Upper lobe of right lung (tissue), 1 donor: ENCODE measurements around the gene JCAD. TPM values are rescaled to one million over a fixed set of nuclear protein-coding genes. Genes with fewer than 3 reads are reported as not detected.

Experiments used
- ATAC-seq: fragments of 200-7000 bp; cut with Tn5 transposase; one replicate; pipeline ENCODE4 v1.9.1; 2020; ENCODE audit warnings: mild to moderate bottlenecking, moderate library complexity
- DNase-seq: peaks from one replicate; pipeline ENCODE4 v3.0.0-alpha.2; 2020
- H3K27ac ChIP-seq: fragments of 200-600 bp; one replicate; pipeline ENCODE4 v1.8.0; 2022
- H3K27me3 ChIP-seq: fragments of 200-600 bp; one replicate; pipeline ENCODE4 v1.8.0; 2022; ENCODE audit warnings: mild to moderate bottlenecking
- H3K36me3 ChIP-seq: fragments of 200-600 bp; one replicate; pipeline ENCODE4 v1.8.0; 2022
- H3K4me1 ChIP-seq: fragments of 200-600 bp; one replicate; pipeline ENCODE4 v1.8.0; 2022
- H3K4me3 ChIP-seq: fragments of 200-600 bp; one replicate; pipeline ENCODE4 v1.8.0; 2022; ENCODE audit warnings: mild to moderate bottlenecking
- H3K9me3 ChIP-seq: fragments of 200-600 bp; one replicate; pipeline ENCODE4 v1.8.0; 2022
- CTCF ChIP-seq: fragments of 200-600 bp; IDR thresholded peaks from one replicate; pipeline ENCODE4 v1.8.0; 2022; ENCODE audit warnings: antibody characterized with exemption
- intact Hi-C: fragments of 100-400 bp; cut with DNase I; formaldehyde crosslinking; loops from one replicate; pipeline ENCODE4 v1.11.0; 2022
- total RNA-seq: library from RNA; stranded (reverse); fragmentation: NEBNext Ultra II Directional; extraction: Animal tissue kit (Norgen Biotek cat#: 25700); gene quantifications from one replicate; pipeline ENCODE4 v1.2.1, GENCODE V29; 2021
- donor health status: DM: no; HTN: yes; CAD: no; lungs with severe emphysema.

The JCAD gene
- total RNA-seq, 1 donor from 2014 or later, result 67.6 TPM

GRCh38 chr10:30042820-30043219, 16.6 kb downstream of the JCAD start:
- intact Hi-C loops, result no loop called here
- DNase-seq (no peak), ATAC-seq (no peak)
- TF ChIP-seq CTCF, result no peak
- no peaks in the 10 kb centered on the region for H3K9me3 ChIP-seq
- H3K4me3 ChIP-seq, result no peak overlapping the region
- peak overlapping the region; percentile 65 for H3K27ac ChIP-seq
- H3K36me3 ChIP-seq, result peaks cover 17% of the 10 kb centered on the region
- H3K4me1 ChIP-seq, result peaks cover 20% of the 10 kb centered on the region
- H3K27me3 ChIP-seq, result no peaks in the 10 kb centered on the region

DNA sequence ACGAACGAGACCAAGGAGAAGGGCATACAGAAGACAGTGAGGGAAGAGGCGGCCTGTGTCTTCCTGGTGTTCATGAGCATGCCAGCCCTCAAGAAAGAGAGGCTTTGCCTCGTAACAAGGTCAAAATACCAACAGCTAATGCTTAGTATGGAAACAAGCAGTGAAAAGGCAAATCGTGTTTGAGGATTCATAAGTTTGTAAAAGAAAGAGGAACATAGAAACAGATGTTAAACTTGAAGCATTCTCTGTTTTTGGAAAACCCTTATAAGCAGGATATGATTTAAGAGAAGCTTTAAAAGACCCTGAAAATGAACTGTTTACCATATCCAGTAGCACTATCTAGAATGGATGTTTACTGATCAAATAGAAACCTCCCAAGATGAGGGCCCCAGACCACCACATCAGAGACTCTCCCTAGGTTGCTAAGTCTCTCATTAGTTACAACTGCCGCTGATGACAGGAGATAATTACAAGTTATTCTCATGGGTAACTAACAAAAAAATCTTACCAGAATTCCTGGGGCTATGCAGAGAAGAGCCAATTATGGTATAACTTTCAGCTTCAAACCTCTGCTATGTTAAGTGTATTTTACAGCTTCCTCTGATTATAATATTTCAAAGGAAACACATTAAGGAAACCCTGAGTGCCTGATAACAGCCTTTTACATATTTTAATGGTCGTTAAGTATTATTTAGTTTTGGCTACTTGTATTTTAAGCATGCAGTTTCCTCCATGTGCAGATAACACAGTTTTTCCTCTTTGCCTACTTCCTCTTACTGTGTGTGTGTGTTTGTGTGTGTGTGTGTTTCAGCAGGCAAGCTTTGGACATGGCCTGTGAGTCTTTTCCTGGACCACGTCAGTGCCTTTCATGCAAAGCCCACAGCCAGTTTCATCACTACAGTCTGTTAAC, 17.9 kb downstream of the JCAD start:
- peaks cover 23% of the 10 kb centered on the region for H3K4me1 ChIP-seq

DNA sequence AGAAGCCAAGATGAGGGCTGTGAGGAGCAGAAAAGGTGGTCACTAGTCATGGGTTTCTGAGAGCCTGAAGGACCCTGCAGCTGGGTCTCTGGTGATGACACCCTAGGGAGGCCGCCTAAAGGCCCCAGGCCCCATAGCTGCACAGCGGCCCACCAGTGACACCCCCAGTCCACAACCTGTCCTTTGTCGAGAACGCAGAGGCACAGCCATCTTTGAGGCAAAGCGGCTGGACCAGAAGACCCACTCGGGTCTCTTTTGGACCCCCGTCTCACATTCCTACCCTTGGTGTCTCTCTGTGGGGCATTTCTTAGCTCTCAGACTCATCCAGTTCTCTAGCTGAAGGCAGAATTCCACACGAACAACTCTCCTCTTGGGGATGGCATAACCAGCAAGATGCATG, 18.8 kb downstream of the JCAD start:
- no peak for DNase-seq
- no peak for TF ChIP-seq CTCF
- no peaks in the 10 kb centered on the region for H3K27me3 ChIP-seq
- H3K4me1 ChIP-seq, result peaks cover 23% of the 10 kb centered on the region
- H3K36me3 ChIP-seq, result no peaks in the 10 kb centered on the region
- H3K9me3 ChIP-seq, result no peaks in the 10 kb centered on the region
- intact Hi-C loops, result no loop called here
- peak overlapping the region; percentile 63 for H3K27ac ChIP-seq
- H3K4me3 ChIP-seq, result no peak overlapping the region
- ATAC-seq, result no peak

More for the DNA sequence above, 17.9 kb downstream of the JCAD start:
- no peaks in the 10 kb centered on the region for H3K9me3 ChIP-seq
- no peak for TF ChIP-seq CTCF
- no peak overlapping the region for H3K4me3 ChIP-seq
- peaks cover 7% of the 10 kb centered on the region for H3K36me3 ChIP-seq
- DNase-seq (no peak), ATAC-seq (peak; percentile 57)
- H3K27ac ChIP-seq, result peak overlapping the region; percentile 65
- H3K27me3 ChIP-seq, result no peaks in the 10 kb centered on the region
- intact Hi-C loops, result no loop called here

- Histone ChIP-seq H3K27ac (peak overlapping the region; percentile 63), H3K4me1 (peaks cover 23% of the 10 kb centered on the region), H3K4me3 (no peak overlapping the region), H3K36me3 (no peaks in the 10 kb centered on the region), H3K9me3 (no peaks in the 10 kb centered on the region), H3K27me3 (no peaks in the 10 kb centered on the region)
- intact Hi-C loops, result no loop called here
- no peak for DNase-seq
- TF ChIP-seq CTCF, result no peak
- ATAC-seq, result peak; percentile 25
These were observed 19.4 kb downstream of the JCAD start for GRCh38 chr10:30039988-30040387.

DNA sequence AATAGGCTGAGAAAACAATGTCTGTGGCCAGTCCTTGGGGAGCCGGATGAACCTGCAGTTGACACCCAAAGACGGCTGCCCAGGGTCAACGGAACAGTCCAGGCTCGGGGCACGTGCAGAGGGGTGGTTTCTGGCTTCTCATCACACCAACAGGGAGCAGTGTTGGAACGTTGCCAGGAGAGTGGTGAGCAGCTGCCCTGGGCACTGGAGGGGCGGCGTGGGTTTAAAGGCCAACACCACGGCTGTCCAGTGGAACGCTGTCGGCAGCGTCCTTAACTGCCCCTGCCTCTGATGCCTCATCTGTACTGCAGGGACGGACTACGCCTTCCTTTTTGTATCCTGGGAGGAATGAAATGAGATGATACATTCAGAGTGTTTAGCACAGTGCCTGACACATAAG, 19.8 kb downstream of the JCAD start:
- intact Hi-C loops, result no loop called here
- Histone ChIP-seq H3K4me3 (no peak overlapping the region), H3K27me3 (no peaks in the 10 kb centered on the region), H3K4me1 (peaks cover 23% of the 10 kb centered on the region), H3K36me3 (no peaks in the 10 kb centered on the region), H3K27ac (peak overlapping the region; percentile 6), H3K9me3 (no peaks in the 10 kb centered on the region)
- ATAC-seq, result peak; percentile 18
- TF ChIP-seq CTCF, result no peak
- DNase-seq, result no peak
